ENCODE results near the gene ARHGEF28. TPM values are rescaled to one million over a fixed set of nuclear protein-coding genes. Genes with fewer than 3 reads are reported as not detected.

ARHGEF28 gene
- total RNA-seq, 1 experiment from 2014 or later, result 6.1 TPM

- no peaks in the 10 kb centered on the region for H4K20me1 ChIP-seq (ENCODE audit: insufficient read depth)
- ATAC-seq (no peak), DNase-seq (ENCODE audit: low read depth, low spot score) (no peak)
- no peak overlapping the region for H2AFZ ChIP-seq (ENCODE audit: low read depth, low read length, poor library complexity, severe bottlenecking)
- ChIA-PET CTCF (no interaction called here), POLR2A (no interaction called here), RAD21 (ENCODE audit: low non-redundant PET in 1 of 2, low total read pairs in 2 of 2, uncharacterized antibody in 2 of 2, unreplicated experiment in 2 of 2) (no interaction called here)
- no peak overlapping the region for H3K4me2 ChIP-seq (ENCODE audit: low read length)
- no peak overlapping the region for H3K9ac ChIP-seq (ENCODE audit: low read length)
- BruUV-seq (replicated peaks), result no TSS peak
- no peak overlapping the region for H3K4me3 ChIP-seq (replicated peaks in 1 of 2; ENCODE audit: low read depth in 1 of 2, low read length in 2 of 2)
- H3K4me1 ChIP-seq (ENCODE audit: control insufficient read depth in 1 of 2, insufficient read depth in 2 of 2, low read length in 2 of 2), result no peaks in the 10 kb centered on the region
- H3K9me3 ChIP-seq (ENCODE audit: control insufficient read depth in 1 of 2, insufficient read depth in 1 of 2, low read depth in 1 of 2, low read length in 2 of 2), result no peaks in the 10 kb centered on the region
- no peaks in the 10 kb centered on the region for H3K79me2 ChIP-seq (ENCODE audit: insufficient read depth, low read length)
- H3K27me3 ChIP-seq (ENCODE audit: insufficient read depth, low read length), result no peaks in the 10 kb centered on the region
- H3K27ac ChIP-seq (ENCODE audit: low read depth, low read length), result no peak overlapping the region
- TF ChIP-seq REST (IDR thresholded peaks at IDR 0.05; ENCODE audit: low read depth) (no peak), TCF7L2 (IDR thresholded peaks at IDR 0.05; ENCODE audit: borderline replicate concordance, extremely low read depth, insufficient read depth, insufficient read length) (no peak), SIN3A (IDR thresholded peaks at IDR 0.05; ENCODE audit: low read depth) (no peak), MAX (IDR thresholded peaks at IDR 0.05) (no peak), JUND (IDR thresholded peaks at IDR 0.05) (no peak), ZFX (IDR thresholded peaks at IDR 0.05) (no peak), EGR1 (IDR thresholded peaks at IDR 0.05; ENCODE audit: low read depth) (no peak), ATF3 (IDR thresholded peaks at IDR 0.05) (no peak), ZNF274 (IDR thresholded peaks at IDR 0.05; ENCODE audit: low read depth, low read length) (no peak), EZH2phosphoT487 (IDR thresholded peaks at IDR 0.05; ENCODE audit: borderline replicate concordance) (no peak)
- no peaks in the 10 kb centered on the region for H3K9me2 ChIP-seq (ENCODE audit: insufficient read depth)
- no peaks in the 10 kb centered on the region for H3K36me3 ChIP-seq (ENCODE audit: control insufficient read depth in 1 of 2, insufficient read depth in 2 of 2, low read length in 2 of 2)
- intact Hi-C loops (cut with micrococcal nuclease), result no loop called here
Observed at GRCh38 chr5:73757416-73757815, 131.4 kb downstream of the ARHGEF28 start.
